ENCODE data around the gene ALG14. TPM values are rescaled to one million over a fixed set of nuclear protein-coding genes. Genes with fewer than 3 reads are reported as not detected.

The ALG14 gene
- total and polyA plus RNA-seq, 4 donors = 1.0 to 16.6 (median 1.9) TPM

GRCh38 chr1:94954263-94955220, 118.2 kb downstream of the ALG14 start:
- TF ChIP-seq FOXA1 (IDR thresholded peaks at IDR 0.05) (no peak), NR2F2 (IDR thresholded peaks at IDR 0.05) (peak; percentile 42), REST (IDR thresholded peaks at IDR 0.05) (no peak), RAD21 (IDR thresholded peaks at IDR 0.05) (peak in 1 of 2 donors; percentile 7)
- no peak overlapping the region for H3K9ac ChIP-seq (ENCODE audit: low read depth in 1 of 2, low read length in 2 of 2)
- H3K36me3 ChIP-seq (ENCODE audit: control insufficient read depth in 4 of 4, insufficient read depth in 3 of 4, low read depth in 1 of 4, low read length in 3 of 4) = no peaks in the 10 kb centered on the region
- peaks cover 7 to 50% (median 25%) of the 10 kb centered on the region in 4 donors for H3K4me1 ChIP-seq (ENCODE audit: control insufficient read depth in 4 of 4, insufficient read depth in 4 of 4, low read length in 3 of 4)
- no peak overlapping the region for H3K4me3 ChIP-seq (ENCODE audit: low read depth in 1 of 3, low read length in 3 of 3)
- WGBS = 83% methylated on average over 9 of the region's 9 CpGs
- H3K27me3 ChIP-seq (ENCODE audit: control insufficient read depth in 4 of 4, insufficient read depth in 4 of 4, low read length in 3 of 4) = no peaks in the 10 kb centered on the region
- peak overlapping the region in 1 of 2 donors; percentile 36 for H3K27ac ChIP-seq (ENCODE audit: low read depth in 1 of 2, low read length in 2 of 2)
- H3K9me3 ChIP-seq (ENCODE audit: control insufficient read depth in 4 of 4, low read length in 3 of 4) = no peaks in the 10 kb centered on the region
- DNase-seq (ENCODE audit: low spot score) = no peak

- TF ChIP-seq EGR1 (IDR thresholded peaks at IDR 0.05; ENCODE audit: low read depth in 2 of 2) (no peak), RAD21 (IDR thresholded peaks at IDR 0.05) (no peak), TAF1 (conservative IDR thresholded peaks at IDR 0.05) (no peak), REST (IDR thresholded peaks at IDR 0.05) (no peak), YY1 (IDR thresholded peaks at IDR 0.05) (no peak), FOXA1 (IDR thresholded peaks at IDR 0.05) (no peak), FOXA2 (IDR thresholded peaks at IDR 0.05) (no peak), NR2F2 (IDR thresholded peaks at IDR 0.05) (no peak), SP1 (IDR thresholded peaks at IDR 0.05) (no peak), CTCF (IDR thresholded peaks at IDR 0.05; ENCODE audit: low read depth, low read length, missing input control) (no peak)
- TF ChIP-seq, protein P1, sequence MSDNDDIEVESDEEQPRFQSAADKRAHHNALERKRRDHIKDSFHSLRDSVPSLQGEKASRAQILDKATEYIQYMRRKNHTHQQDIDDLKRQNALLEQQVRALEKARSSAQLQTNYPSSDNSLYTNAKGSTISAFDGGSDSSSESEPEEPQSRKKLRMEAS (IDR thresholded peaks at IDR 0.05) = no peak
- TF ChIP-seq, protein P2, sequence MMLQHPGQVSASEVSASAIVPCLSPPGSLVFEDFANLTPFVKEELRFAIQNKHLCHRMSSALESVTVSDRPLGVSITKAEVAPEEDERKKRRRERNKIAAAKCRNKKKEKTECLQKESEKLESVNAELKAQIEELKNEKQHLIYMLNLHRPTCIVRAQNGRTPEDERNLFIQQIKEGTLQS (IDR thresholded peaks at IDR 0.05) = no peak
- TF ChIP-seq, protein P3, sequence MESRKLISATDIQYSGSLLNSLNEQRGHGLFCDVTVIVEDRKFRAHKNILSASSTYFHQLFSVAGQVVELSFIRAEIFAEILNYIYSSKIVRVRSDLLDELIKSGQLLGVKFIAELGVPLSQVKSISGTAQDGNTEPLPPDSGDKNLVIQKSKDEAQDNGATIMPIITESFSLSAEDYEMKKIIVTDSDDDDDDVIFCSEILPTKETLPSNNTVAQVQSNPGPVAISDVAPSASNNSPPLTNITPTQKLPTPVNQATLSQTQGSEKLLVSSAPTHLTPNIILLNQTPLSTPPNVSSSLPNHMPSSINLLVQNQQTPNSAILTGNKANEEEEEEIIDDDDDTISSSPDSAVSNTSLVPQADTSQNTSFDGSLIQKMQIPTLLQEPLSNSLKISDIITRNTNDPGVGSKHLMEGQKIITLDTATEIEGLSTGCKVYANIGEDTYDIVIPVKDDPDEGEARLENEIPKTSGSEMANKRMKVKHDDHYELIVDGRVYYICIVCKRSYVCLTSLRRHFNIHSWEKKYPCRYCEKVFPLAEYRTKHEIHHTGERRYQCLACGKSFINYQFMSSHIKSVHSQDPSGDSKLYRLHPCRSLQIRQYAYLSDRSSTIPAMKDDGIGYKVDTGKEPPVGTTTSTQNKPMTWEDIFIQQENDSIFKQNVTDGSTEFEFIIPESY (IDR thresholded peaks at IDR 0.05) = no peak
- no peaks in the 10 kb centered on the region for H3K36me3 ChIP-seq (ENCODE audit: control insufficient read depth in 4 of 4, insufficient read depth in 3 of 4, low read depth in 1 of 4, low read length in 3 of 4)
- no peak overlapping the region for H3K9ac ChIP-seq (ENCODE audit: low read depth in 1 of 2, low read length in 2 of 2)
- no peak for DNase-seq (ENCODE audit: low spot score)
- no peak overlapping the region for H3K4me3 ChIP-seq (ENCODE audit: low read depth in 1 of 3, low read length in 3 of 3)
- WGBS = 82% methylated on average over 6 of the region's 6 CpGs
- H3K27ac ChIP-seq (ENCODE audit: low read depth in 1 of 2, low read length in 2 of 2) = no peak overlapping the region
- no peaks in the 10 kb centered on the region for H3K9me3 ChIP-seq (ENCODE audit: control insufficient read depth in 4 of 4, low read length in 3 of 4)
- H3K4me1 ChIP-seq (ENCODE audit: control insufficient read depth in 4 of 4, insufficient read depth in 4 of 4, low read length in 3 of 4) = peaks cover 7 to 53% (median 25%) of the 10 kb centered on the region in 4 donors
- no peaks in the 10 kb centered on the region for H3K27me3 ChIP-seq (ENCODE audit: control insufficient read depth in 4 of 4, insufficient read depth in 4 of 4, low read length in 3 of 4)
These were observed 119.0 kb downstream of the ALG14 start for GRCh38 chr1:94953746-94954145.
